K562 (cell line): Measurements from ENCODE around the gene RBKS. TPM values are rescaled to one million over a fixed set of nuclear protein-coding genes. Genes with fewer than 3 reads are reported as not detected.
A peak's percentile ranks its signal among the peaks of the same experiment; 100 is the strongest.

Experiments
- BHLHE40 ChIP-seq: IDR thresholded peaks from 2 replicates; pipeline ENCODE4 v1.6.1; 2011; ENCODE audit warnings: low read length, improper control_type of control experiment
- CEBPB ChIP-seq: fragments of 450-650 bp; IDR thresholded peaks from 2 replicates; pipeline ENCODE4 v1.6.1; 2016; ENCODE audit warnings: missing genetic modification characterization, missing compliant biosample characterization
- DNMT1 ChIP-seq: fragments of 450-650 bp; IDR thresholded peaks from 2 replicates; pipeline ENCODE4 v1.6.1; 2016; ENCODE audit warnings: antibody characterized with exemption, mild to moderate bottlenecking
- DPF2 ChIP-seq: fragments of 450-650 bp; IDR thresholded peaks from 2 replicates; pipeline ENCODE4 v1.6.1; 2016
- GABPB1 ChIP-seq: sonication (generic); formaldehyde crosslinking; IDR thresholded peaks from 2 replicates; pipeline ENCODE4 v1.8.0; 2022; ENCODE audit warnings: mild to moderate bottlenecking, missing genetic modification reagents
- HDAC1 ChIP-seq, 2 experiments: fragments of 450-650 bp; IDR thresholded peaks; 2 replicates each; pipeline ENCODE4 v1.6.1; 2016 to 2017; ENCODE audit warnings: inconsistent platforms in 1 of 2, mild to moderate bottlenecking in 1 of 2, moderate library complexity in 1 of 2
- MXI1 ChIP-seq: IDR thresholded peaks from 2 replicates; pipeline ENCODE4 v1.6.1; 2011; ENCODE audit warnings: low read depth, mild to moderate bottlenecking, improper control_type of control experiment, low read length
- SREBF1 ChIP-seq: fragments of 150-350 bp; IDR thresholded peaks from 2 replicates; pipeline ENCODE4 v1.6.1; 2014; ENCODE audit warnings: antibody characterized with exemption, low read depth, low read length, borderline replicate concordance
- TCF7 ChIP-seq: sonication (generic); IDR thresholded peaks from 2 replicates; pipeline ENCODE4 v1.6.1; 2016; ENCODE audit warnings: antibody characterized with exemption, borderline replicate concordance
- YBX1 ChIP-seq: fragments of 450-650 bp; IDR thresholded peaks from 2 replicates; pipeline ENCODE4 v1.7.1; 2016; ENCODE audit warnings: mild to moderate bottlenecking
- ZBED1 ChIP-seq: IDR thresholded peaks from 2 replicates; pipeline ENCODE4 v1.6.1; 2014
- ZNF143 ChIP-seq: sonication (generic); formaldehyde crosslinking; IDR thresholded peaks from 2 replicates; pipeline ENCODE4 v1.9.0; 2022; ENCODE audit warnings: mild to moderate bottlenecking, missing genetic modification reagents
- ZNF347 ChIP-seq: fragments of 450-650 bp; formaldehyde crosslinking; IDR thresholded peaks from 2 replicates; pipeline ENCODE4 v1.4.0; 2020; ENCODE audit warnings: low read depth, mild to moderate bottlenecking, moderate library complexity
- ZNF584 ChIP-seq: fragments of 200-800 bp; sonication (Bioruptor generic); IDR thresholded peaks from 2 replicates; pipeline ENCODE4 v1.6.1; 2016; ENCODE audit warnings: low read depth, mild to moderate bottlenecking, missing genetic modification characterization, missing compliant biosample characterization
- ZNF717 ChIP-seq: fragments of 250-450 bp; sonication (Bioruptor Pico); IDR thresholded peaks from 2 replicates; pipeline ENCODE4 v1.5.0; 2021
- polyA plus RNA-seq, 8 experiments: library from polyadenylated mRNA; depleted of rRNA in 4 of 8; stranded (reverse) in 5 of 8; unstranded in 3 of 8; fragments of >200 nt; fragmentation: Nextera tagmentation in 2 of 8; fragmentation: Illumina TruSeq in 1 of 8; extraction: Ambion mirVana in 2 of 8; extraction: Trizol in 1 of 8; gene quantifications; 2 replicates each; pipeline versions ENCODE4 v1.2.1 to v1.2.3, GENCODE V29; 2011 to 2014; ENCODE audit warnings: inconsistent platforms in 1 of 8, missing spikeins in 1 of 8
- total RNA-seq, 7 experiments: library from RNA; depleted of rRNA in 6 of 7; stranded (reverse); fragments of >200 nt in 6 of 7; fragmentation: Illumina TruSeq in 2 of 7; extraction: Trizol in 2 of 7; gene quantifications; 2 replicates each; pipeline versions ENCODE4 v1.2.1 to v1.2.3, GENCODE V29; 2011 to 2021; ENCODE audit warnings: low replicate concordance in 1 of 7
- TF ChIP-seq, protein P1 (sequence below): fragments of 200-800 bp; sonication (Bioruptor generic); IDR thresholded peaks from 2 replicates; pipeline ENCODE4 v1.6.1; 2017; ENCODE audit warnings: missing genetic modification characterization, missing compliant biosample characterization
- TF ChIP-seq, protein P2 (sequence below): fragments of 450-650 bp; IDR thresholded peaks from 2 replicates; pipeline ENCODE4 v1.6.1; 2018; ENCODE audit warnings: mild to moderate bottlenecking, low read depth; ENCODE audit not compliant: partially characterized antibody
- TF ChIP-seq, protein P3 (sequence below): sonication (generic); formaldehyde crosslinking; IDR thresholded peaks from 2 replicates; pipeline ENCODE4 v1.8.1; 2022; ENCODE audit warnings: missing genetic modification reagents
- TF ChIP-seq, protein P4 (sequence below): fragments of 450-650 bp; formaldehyde crosslinking; IDR thresholded peaks from 2 replicates; pipeline ENCODE4 v1.4.0; 2020; ENCODE audit warnings: mild to moderate bottlenecking, moderate library complexity
- TF ChIP-seq, protein P5 (sequence below): IDR thresholded peaks from 2 replicates; pipeline ENCODE4 v1.6.1; 2011; ENCODE audit warnings: borderline replicate concordance, low read depth, mild to moderate bottlenecking, moderate library complexity, low read length; ENCODE audit not compliant: insufficient read depth, poor library complexity, severe bottlenecking

RBKS gene
- total and polyA plus RNA-seq, 9 of the 15 experiments (the other 6 are each of a cell fraction or from before 2014, with no cell fraction given): 0.06 to 0.39 (median 0.19) TPM

DNA sequence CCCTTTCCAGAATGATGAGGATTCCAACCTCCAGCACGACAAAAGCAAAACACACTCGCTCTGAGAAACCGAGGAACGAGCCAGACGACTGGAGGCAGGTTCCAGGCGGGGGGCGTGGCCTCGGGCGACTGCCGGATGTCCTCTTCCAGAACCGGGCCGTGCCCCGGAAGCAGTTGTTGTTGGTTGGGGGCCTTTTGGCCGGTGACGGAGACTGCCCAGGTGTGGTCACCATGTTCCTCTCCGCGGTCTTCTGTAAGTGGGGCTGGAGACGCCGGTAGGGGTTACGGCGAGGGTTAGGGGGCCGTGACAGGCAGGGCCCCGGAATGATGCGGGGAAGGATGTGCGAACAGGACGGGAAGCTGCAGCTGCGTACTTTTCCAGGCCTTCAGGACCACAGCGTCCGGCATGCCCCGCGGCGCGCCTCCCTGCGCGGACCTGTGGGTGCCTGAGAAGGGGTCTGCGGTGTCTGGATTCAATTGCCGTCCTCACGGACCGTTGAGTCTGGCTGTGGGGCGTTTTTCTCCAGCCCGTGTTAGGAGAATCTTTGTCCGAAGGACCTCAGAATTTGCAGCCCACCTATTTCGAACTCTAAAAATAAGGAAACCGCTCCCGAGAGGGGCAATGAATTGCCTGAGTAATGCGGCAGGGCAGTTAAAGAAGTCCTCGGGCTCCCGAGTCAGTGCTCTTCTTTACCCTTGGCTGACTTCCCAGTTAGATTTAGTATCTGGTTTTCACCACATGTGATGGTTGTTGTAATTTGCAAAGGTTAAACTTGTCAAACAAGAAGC lies 118.4 kb downstream of the RBKS start, which contains the start of gene MRPL33 (continued):
- TF ChIP-seq, protein P1, sequence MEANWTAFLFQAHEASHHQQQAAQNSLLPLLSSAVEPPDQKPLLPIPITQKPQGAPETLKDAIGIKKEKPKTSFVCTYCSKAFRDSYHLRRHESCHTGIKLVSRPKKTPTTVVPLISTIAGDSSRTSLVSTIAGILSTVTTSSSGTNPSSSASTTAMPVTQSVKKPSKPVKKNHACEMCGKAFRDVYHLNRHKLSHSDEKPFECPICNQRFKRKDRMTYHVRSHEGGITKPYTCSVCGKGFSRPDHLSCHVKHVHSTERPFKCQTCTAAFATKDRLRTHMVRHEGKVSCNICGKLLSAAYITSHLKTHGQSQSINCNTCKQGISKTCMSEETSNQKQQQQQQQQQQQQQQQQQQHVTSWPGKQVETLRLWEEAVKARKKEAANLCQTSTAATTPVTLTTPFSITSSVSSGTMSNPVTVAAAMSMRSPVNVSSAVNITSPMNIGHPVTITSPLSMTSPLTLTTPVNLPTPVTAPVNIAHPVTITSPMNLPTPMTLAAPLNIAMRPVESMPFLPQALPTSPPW (CRISPR knock-in tag): peak; percentile 78
- TF ChIP-seq MXI1: no peak
- TF ChIP-seq DPF2: no peak
- TF ChIP-seq, protein P2, sequence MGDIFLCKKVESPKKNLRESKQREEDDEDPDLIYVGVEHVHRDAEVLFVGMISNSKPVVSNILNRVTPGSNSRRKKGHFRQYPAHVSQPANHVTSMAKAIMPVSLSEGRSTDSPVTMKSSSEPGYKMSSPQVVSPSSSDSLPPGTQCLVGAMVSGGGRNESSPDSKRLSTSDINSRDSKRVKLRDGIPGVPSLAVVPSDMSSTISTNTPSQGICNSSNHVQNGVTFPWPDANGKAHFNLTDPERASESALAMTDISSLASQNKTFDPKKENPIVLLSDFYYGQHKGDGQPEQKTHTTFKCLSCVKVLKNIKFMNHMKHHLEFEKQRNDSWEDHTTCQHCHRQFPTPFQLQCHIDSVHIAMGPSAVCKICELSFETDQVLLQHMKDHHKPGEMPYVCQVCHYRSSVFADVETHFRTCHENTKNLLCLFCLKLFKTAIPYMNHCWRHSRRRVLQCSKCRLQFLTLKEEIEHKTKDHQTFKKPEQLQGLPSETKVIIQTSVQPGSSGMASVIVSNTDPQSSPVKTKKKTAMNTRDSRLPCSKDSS: no peak
- TF ChIP-seq, protein P3, sequence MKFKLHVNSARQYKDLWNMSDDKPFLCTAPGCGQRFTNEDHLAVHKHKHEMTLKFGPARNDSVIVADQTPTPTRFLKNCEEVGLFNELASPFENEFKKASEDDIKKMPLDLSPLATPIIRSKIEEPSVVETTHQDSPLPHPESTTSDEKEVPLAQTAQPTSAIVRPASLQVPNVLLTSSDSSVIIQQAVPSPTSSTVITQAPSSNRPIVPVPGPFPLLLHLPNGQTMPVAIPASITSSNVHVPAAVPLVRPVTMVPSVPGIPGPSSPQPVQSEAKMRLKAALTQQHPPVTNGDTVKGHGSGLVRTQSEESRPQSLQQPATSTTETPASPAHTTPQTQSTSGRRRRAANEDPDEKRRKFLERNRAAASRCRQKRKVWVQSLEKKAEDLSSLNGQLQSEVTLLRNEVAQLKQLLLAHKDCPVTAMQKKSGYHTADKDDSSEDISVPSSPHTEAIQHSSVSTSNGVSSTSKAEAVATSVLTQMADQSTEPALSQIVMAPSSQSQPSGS: no peak
- TF ChIP-seq ZNF143 (CRISPR knock-in tag): peak; percentile 81
- TF ChIP-seq DNMT1: no peak
- TF ChIP-seq BHLHE40: 0 out of 2 replicates have a peak, but pooled peaks have one; percentile 28
- no peak for TF ChIP-seq TCF7
- TF ChIP-seq, protein P4, sequence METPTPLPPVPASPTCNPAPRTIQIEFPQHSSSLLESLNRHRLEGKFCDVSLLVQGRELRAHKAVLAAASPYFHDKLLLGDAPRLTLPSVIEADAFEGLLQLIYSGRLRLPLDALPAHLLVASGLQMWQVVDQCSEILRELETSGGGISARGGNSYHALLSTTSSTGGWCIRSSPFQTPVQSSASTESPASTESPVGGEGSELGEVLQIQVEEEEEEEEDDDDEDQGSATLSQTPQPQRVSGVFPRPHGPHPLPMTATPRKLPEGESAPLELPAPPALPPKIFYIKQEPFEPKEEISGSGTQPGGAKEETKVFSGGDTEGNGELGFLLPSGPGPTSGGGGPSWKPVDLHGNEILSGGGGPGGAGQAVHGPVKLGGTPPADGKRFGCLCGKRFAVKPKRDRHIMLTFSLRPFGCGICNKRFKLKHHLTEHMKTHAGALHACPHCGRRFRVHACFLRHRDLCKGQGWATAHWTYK (CRISPR knock-in tag): peak; percentile 93
- no peak for TF ChIP-seq CEBPB (tag)
- TF ChIP-seq SREBF1: peak; percentile 50; the same call in 1 of the 2 replicates
- TF ChIP-seq, protein P5, sequence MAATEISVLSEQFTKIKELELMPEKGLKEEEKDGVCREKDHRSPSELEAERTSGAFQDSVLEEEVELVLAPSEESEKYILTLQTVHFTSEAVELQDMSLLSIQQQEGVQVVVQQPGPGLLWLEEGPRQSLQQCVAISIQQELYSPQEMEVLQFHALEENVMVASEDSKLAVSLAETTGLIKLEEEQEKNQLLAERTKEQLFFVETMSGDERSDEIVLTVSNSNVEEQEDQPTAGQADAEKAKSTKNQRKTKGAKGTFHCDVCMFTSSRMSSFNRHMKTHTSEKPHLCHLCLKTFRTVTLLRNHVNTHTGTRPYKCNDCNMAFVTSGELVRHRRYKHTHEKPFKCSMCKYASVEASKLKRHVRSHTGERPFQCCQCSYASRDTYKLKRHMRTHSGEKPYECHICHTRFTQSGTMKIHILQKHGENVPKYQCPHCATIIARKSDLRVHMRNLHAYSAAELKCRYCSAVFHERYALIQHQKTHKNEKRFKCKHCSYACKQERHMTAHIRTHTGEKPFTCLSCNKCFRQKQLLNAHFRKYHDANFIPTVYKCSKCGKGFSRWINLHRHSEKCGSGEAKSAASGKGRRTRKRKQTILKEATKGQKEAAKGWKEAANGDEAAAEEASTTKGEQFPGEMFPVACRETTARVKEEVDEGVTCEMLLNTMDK: no peak
- TF ChIP-seq ZNF347: no peak
- no peak for TF ChIP-seq ZNF584
- peak in 1 of 2 experiments; percentile 89; a peak in 2 of 4 replicates for TF ChIP-seq HDAC1 (IDR thresholded peaks at IDR 0.05)
- peak; percentile 98 for TF ChIP-seq GABPB1
- no peak for TF ChIP-seq ZNF717 (CRISPR knock-in tag)
- no peak for TF ChIP-seq YBX1
- TF ChIP-seq ZBED1: 0 out of 2 replicates have a peak, but pooled peaks have one; percentile 61
